Suprapubic skin (tissue), 4 donors: ENCODE data around the gene HK3. TPM values are rescaled to one million over a fixed set of nuclear protein-coding genes. Genes with fewer than 3 reads are reported as not detected.

Source experiments
- DNase-seq, 2 donors: peaks; one replicate each; pipeline ENCODE4 v3.0.0-alpha.2; 2019; ENCODE audit warnings: low spot score in 2 of 2
- H3K27ac ChIP-seq: fragments of 200-600 bp; sonication (generic); one replicate; pipeline ENCODE4 v1.5.1; 2019
- H3K27me3 ChIP-seq: fragments of 200-600 bp; sonication (generic); one replicate; pipeline ENCODE4 v1.5.1; 2019
- H3K36me3 ChIP-seq: fragments of 200-600 bp; sonication (generic); one replicate; pipeline ENCODE4 v1.5.1; 2019
- H3K4me1 ChIP-seq: fragments of 200-600 bp; sonication (generic); one replicate; pipeline ENCODE4 v1.5.1; 2019
- H3K4me3 ChIP-seq: fragments of 200-600 bp; sonication (generic); one replicate; pipeline ENCODE4 v1.5.1; 2019; ENCODE audit warnings: mild to moderate bottlenecking
- H3K9me3 ChIP-seq: fragments of 200-600 bp; sonication (generic); one replicate; pipeline ENCODE4 v1.5.1; 2019
- EP300 ChIP-seq: sonication (generic); formaldehyde crosslinking; IDR thresholded peaks from one replicate; pipeline ENCODE4 v1.6.1; 2017; ENCODE audit warnings: antibody characterized with exemption
- POLR2A ChIP-seq, 2 donors: fragments of 450-650 bp; IDR thresholded peaks; one replicate each; pipeline ENCODE4 v1.6.1; 2017; ENCODE audit warnings: antibody characterized with exemption in 2 of 2, mild to moderate bottlenecking in 2 of 2, moderate library complexity in 2 of 2
- POLR2AphosphoS5 ChIP-seq, 3 donors: sonication (generic); formaldehyde crosslinking; IDR thresholded peaks; one replicate each; pipeline ENCODE4 v1.6.1; 2017; ENCODE audit warnings: antibody characterized with exemption in 3 of 3
- WGBS: methylation state at CpG from one replicate; pipeline ENCODE4 v1.1.5; 2018; 5-methylcytosine and 5-hydroxymethylcytosine counted together
- total RNA-seq, 4 donors: library from RNA; depleted of rRNA; stranded (reverse); fragments of >200 nt; gene quantifications; one replicate each; pipeline ENCODE4 v1.1.0, GENCODE V29; 2016
- TF ChIP-seq, protein P1 (sequence below), 2 donors: fragments of 200-600 bp in 1 of 2; fragments of 450-650 bp in 1 of 2; sonication (generic) in 1 of 2; IDR thresholded peaks; one replicate each; pipeline ENCODE4 v1.5.1; 2016 to 2019; ENCODE audit warnings: antibody characterized with exemption in 2 of 2, mild to moderate bottlenecking in 1 of 2, moderate library complexity in 1 of 2

Gene HK3
- total RNA-seq, 4 donors from 2014 or later: 0.16 to 1.0 (median 0.83) TPM

GRCh38 chr5:176836811-176837706 lies 62.1 kb downstream of the HK3 start:
- no peak for DNase-seq
- H3K27ac ChIP-seq: no peak overlapping the region
- no peak for TF ChIP-seq POLR2AphosphoS5 (IDR thresholded peaks at IDR 0.05)
- TF ChIP-seq, protein P1, sequence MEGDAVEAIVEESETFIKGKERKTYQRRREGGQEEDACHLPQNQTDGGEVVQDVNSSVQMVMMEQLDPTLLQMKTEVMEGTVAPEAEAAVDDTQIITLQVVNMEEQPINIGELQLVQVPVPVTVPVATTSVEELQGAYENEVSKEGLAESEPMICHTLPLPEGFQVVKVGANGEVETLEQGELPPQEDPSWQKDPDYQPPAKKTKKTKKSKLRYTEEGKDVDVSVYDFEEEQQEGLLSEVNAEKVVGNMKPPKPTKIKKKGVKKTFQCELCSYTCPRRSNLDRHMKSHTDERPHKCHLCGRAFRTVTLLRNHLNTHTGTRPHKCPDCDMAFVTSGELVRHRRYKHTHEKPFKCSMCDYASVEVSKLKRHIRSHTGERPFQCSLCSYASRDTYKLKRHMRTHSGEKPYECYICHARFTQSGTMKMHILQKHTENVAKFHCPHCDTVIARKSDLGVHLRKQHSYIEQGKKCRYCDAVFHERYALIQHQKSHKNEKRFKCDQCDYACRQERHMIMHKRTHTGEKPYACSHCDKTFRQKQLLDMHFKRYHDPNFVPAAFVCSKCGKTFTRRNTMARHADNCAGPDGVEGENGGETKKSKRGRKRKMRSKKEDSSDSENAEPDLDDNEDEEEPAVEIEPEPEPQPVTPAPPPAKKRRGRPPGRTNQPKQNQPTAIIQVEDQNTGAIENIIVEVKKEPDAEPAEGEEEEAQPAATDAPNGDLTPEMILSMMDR (IDR thresholded peaks at IDR 0.05): no peak
- TF ChIP-seq EP300: no peak
- no peak for TF ChIP-seq POLR2A (IDR thresholded peaks at IDR 0.05)
- H3K4me3 ChIP-seq: no peak overlapping the region
- no peaks in the 10 kb centered on the region for H3K36me3 ChIP-seq
- peaks cover 53% of the 10 kb centered on the region for H3K27me3 ChIP-seq
- 62% methylated on average over 9 of the region's 15 CpGs for WGBS
- no peaks in the 10 kb centered on the region for H3K4me1 ChIP-seq
- no peaks in the 10 kb centered on the region for H3K9me3 ChIP-seq

GRCh38 chr5:176835918-176836317 lies 63.2 kb downstream of the HK3 start:
- no peak for DNase-seq
- Histone ChIP-seq H3K27me3 (peaks cover 53% of the 10 kb centered on the region), H3K36me3 (no peaks in the 10 kb centered on the region)

GRCh38 chr5:176833286-176833685 lies 65.9 kb downstream of the HK3 start:
- Histone ChIP-seq H3K27me3 (peaks cover 42% of the 10 kb centered on the region), H3K36me3 (no peaks in the 10 kb centered on the region), H3K9me3 (no peaks in the 10 kb centered on the region), H3K27ac (no peak overlapping the region), H3K4me1 (no peaks in the 10 kb centered on the region), H3K4me3 (no peak overlapping the region)
- TF ChIP-seq POLR2AphosphoS5 (IDR thresholded peaks at IDR 0.05): no peak
- DNase-seq: no peak
- WGBS: 91% methylated on average over 4 of the region's 4 CpGs

More at GRCh38 chr5:176835918-176836317, 63.2 kb downstream of the HK3 start:
- no peaks in the 10 kb centered on the region for H3K4me1 ChIP-seq
- no peaks in the 10 kb centered on the region for H3K9me3 ChIP-seq
- H3K27ac ChIP-seq: no peak overlapping the region
- no peak for TF ChIP-seq EP300
- no peak for TF ChIP-seq POLR2AphosphoS5 (IDR thresholded peaks at IDR 0.05)
- TF ChIP-seq, protein P1 (IDR thresholded peaks at IDR 0.05): no peak
- no peak for TF ChIP-seq POLR2A (IDR thresholded peaks at IDR 0.05)
- 65% methylated on average over 3 of the region's 3 CpGs for WGBS
- no peak overlapping the region for H3K4me3 ChIP-seq

- WGBS: 90% methylated on average over 6 of the region's 6 CpGs
- H3K27ac ChIP-seq: no peak overlapping the region
- H3K4me3 ChIP-seq: no peak overlapping the region
- no peaks in the 10 kb centered on the region for H3K9me3 ChIP-seq
- no peak for TF ChIP-seq POLR2AphosphoS5 (IDR thresholded peaks at IDR 0.05)
- TF ChIP-seq, protein P1 (IDR thresholded peaks at IDR 0.05): no peak
- no peak for TF ChIP-seq POLR2A (IDR thresholded peaks at IDR 0.05)
- no peak for TF ChIP-seq EP300
- peaks cover 42% of the 10 kb centered on the region for H3K27me3 ChIP-seq
- DNase-seq: no peak
- no peaks in the 10 kb centered on the region for H3K4me1 ChIP-seq
- no peaks in the 10 kb centered on the region for H3K36me3 ChIP-seq
Observed at GRCh38 chr5:176832162-176832561, 67.0 kb downstream of the HK3 start.

- Histone ChIP-seq H3K27ac (no peak overlapping the region), H3K9me3 (no peaks in the 10 kb centered on the region), H3K27me3 (peaks cover 42% of the 10 kb centered on the region), H3K4me3 (no peak overlapping the region), H3K4me1 (no peaks in the 10 kb centered on the region), H3K36me3 (no peaks in the 10 kb centered on the region)
- DNase-seq: no peak
- WGBS: 52% methylated on average over 8 of the region's 8 CpGs
- TF ChIP-seq EP300: no peak
- TF ChIP-seq, protein P1 (IDR thresholded peaks at IDR 0.05): no peak
- TF ChIP-seq POLR2AphosphoS5 (IDR thresholded peaks at IDR 0.05): no peak
- no peak for TF ChIP-seq POLR2A (IDR thresholded peaks at IDR 0.05)
Observed at GRCh38 chr5:176831425-176831824, 67.7 kb downstream of the HK3 start.
